ENCODE data around the gene ADCY1.

DNA sequence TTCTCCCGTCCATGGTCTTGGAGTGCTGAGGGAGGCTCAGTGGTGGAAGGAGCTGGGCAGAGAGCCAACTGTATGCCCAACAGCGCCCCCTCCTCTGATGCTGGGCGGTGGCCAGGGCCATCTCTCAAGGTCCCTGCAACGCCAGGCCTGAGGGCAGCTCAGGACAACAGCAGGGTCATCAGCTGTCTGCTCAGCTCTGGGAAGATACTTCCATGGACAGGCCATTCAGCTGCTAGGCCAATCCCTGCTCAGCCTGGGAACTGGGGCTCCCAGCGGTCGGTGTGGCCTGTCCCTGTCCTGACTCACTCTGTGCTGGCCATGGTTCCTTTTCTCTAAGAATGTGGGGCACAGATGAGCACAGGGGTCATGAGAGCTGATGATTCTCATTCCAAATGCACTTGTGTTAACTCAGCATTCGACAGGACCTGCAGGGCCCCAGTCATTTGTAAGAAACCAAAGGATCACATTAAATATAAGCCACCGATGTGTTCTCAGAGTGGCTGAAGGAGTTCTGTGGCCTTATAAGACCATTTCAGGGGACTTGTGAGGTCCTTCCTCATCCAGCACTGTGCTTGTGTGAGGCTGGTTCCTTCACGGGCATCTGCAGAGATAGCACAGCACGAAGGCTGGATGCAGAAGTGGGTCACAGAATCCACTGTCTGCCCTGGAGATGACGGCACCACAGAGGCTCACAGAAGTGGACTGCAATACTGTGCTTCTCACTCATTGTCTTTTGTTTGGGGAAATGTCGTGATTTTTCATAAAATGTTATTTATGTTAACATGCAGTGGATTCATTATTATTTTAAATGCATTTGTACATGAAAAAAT, 73.0 kb downstream of the ADCY1 start:
- no peak for TF ChIP-seq POLR2A (IDR thresholded peaks at IDR 0.05)
- TF ChIP-seq CTCF (IDR thresholded peaks at IDR 0.05), result no peak

All from uterus (tissue), 2 donors.